Measurements from ENCODE around the gene N4BP3.
"Not testable (repeated sequence)": the region's sequence is repeated elsewhere in the genome, so short reads cannot be mapped to it uniquely, and the experiment has no call there.

The N4BP3 gene, protein sequence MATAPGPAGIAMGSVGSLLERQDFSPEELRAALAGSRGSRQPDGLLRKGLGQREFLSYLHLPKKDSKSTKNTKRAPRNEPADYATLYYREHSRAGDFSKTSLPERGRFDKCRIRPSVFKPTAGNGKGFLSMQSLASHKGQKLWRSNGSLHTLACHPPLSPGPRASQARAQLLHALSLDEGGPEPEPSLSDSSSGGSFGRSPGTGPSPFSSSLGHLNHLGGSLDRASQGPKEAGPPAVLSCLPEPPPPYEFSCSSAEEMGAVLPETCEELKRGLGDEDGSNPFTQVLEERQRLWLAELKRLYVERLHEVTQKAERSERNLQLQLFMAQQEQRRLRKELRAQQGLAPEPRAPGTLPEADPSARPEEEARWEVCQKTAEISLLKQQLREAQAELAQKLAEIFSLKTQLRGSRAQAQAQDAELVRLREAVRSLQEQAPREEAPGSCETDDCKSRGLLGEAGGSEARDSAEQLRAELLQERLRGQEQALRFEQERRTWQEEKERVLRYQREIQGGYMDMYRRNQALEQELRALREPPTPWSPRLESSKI

DNA sequence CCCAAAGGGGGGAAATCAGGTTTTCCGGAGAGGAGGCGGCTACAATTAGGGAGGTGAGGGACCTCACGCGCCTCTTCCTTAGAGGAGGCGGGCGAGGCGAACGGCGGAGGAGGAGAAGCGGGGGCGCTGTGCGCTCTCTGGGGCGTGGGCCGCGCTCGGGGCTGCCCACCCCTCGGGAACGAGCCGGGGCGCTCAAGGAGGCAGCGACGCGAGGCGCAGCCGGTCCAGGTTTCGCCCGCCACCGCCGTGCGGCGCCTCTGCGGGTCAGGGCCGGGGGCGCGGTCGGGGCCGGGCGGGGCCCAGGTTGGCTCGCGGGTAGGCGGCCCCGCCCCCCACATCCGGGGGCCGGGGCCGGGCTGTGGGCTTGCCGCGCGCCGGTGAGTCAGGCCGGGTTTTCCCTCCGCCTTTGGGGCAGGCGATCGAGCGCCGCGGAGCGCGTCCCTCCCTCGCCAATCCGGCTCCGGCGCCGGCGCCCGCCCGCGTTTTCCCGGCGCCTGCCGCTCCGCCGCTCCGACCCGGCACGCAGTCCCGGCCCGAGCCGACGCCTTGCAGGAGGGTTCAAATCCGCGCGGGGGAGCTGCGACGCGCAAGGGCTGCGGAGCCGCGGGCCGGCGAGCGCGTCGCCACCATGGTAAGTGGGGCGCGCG lies at the start of gene N4BP3:
N4BP3 (plus strand) TSS at position 392 of the 647 bp plus-strand sequence. CDS start 6,052 bp downstream, outside the sequence.
- Histone ChIP-seq H3K27me3 (ENCODE audit: insufficient read depth, low read length) (peaks cover 5% of the 10 kb centered on the region; the same call in 1 of the 2 replicates), H3K9ac (ENCODE audit: low read depth, low read length) (peak within 1 kb of the TSS; percentile 85; the same call in 1 of the 2 replicates), H3K9me3 (ENCODE audit: insufficient read depth, low read depth, low read length) (no peaks in the 10 kb centered on the region; the same call in 1 of the 2 replicates), H3K4me1 (ENCODE audit: insufficient read depth, low read length) (peaks cover 28% of the 10 kb centered on the region), H3K27ac (ENCODE audit: low read length) (peak within 1 kb of the TSS; percentile 57), H3K4me3 (ENCODE audit: low read length) (peak within 1 kb of the TSS; percentile 76), H3K36me3 (ENCODE audit: insufficient read depth, low read depth, low read length) (no peaks in the 10 kb centered on the region; the same call in 1 of the 2 replicates)

DNA sequence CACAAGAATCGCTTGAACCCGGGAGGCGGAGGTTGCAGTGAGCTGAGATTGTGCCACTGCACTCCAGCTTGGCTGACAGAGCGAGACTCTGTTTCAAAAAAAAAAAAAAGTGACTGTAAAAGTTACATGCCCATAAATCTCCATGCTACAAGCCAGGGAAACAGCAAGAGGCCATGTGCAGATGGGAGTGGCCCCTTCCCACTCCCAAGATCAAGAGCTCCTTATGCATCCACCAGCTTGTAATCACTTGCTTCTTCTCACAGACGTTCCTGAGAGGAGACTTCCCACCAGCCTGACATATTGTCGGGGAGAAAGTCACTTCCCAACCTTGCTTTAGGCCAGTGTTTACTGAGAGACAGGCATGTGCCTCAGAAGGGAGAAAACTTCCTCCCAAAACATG lies 45.6 kb upstream of the N4BP3 start:
- no peak overlapping the region for H3K9ac ChIP-seq (ENCODE audit: low read depth, low read length)
- no peaks in the 10 kb centered on the region for H3K36me3 ChIP-seq (ENCODE audit: insufficient read depth, low read depth, low read length)
- H3K4me1 ChIP-seq (ENCODE audit: insufficient read depth, low read length), result no peaks in the 10 kb centered on the region; the same call in 1 of the 2 replicates
- H3K9me3 ChIP-seq (ENCODE audit: insufficient read depth, low read depth, low read length), result no peaks in the 10 kb centered on the region
- no peak overlapping the region for H3K27ac ChIP-seq (ENCODE audit: low read length)
- H3K27me3 ChIP-seq (ENCODE audit: insufficient read depth, low read length), result no peaks in the 10 kb centered on the region; the same call in 1 of the 2 replicates
- H3K4me3 ChIP-seq (ENCODE audit: low read length), result no peak overlapping the region

DNA sequence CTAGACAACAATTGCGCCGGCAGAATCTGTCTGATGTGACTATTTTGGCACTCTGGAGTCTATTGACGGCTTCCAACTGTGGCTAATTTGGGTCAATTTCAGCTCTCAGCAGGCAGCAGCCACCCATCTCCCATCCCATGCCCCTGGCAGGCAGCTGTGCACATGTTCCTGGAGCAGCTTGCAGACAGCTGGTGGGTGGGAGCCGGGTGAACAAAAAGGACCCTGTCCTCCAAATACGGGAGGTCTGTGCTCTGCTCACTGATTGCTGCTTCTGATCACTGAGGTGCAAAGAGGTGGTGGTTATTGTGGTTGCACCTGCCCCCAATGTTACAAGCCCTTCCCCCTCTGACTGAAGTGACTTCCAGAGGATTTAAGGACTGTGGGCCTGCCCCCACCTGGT lies 45.0 kb upstream of the N4BP3 start:
- H3K9me3 ChIP-seq (ENCODE audit: insufficient read depth, low read depth, low read length), result no peaks in the 10 kb centered on the region
- no peak overlapping the region for H3K9ac ChIP-seq (ENCODE audit: low read depth, low read length)
- no peak overlapping the region for H3K4me3 ChIP-seq (ENCODE audit: low read length)
- H3K36me3 ChIP-seq (ENCODE audit: insufficient read depth, low read depth, low read length), result no peaks in the 10 kb centered on the region
- H3K27ac ChIP-seq (ENCODE audit: low read length), result no peak overlapping the region
- no peaks in the 10 kb centered on the region; the same call in 1 of the 2 replicates for H3K4me1 ChIP-seq (ENCODE audit: insufficient read depth, low read length)
- no peaks in the 10 kb centered on the region; the same call in 1 of the 2 replicates for H3K27me3 ChIP-seq (ENCODE audit: insufficient read depth, low read length)

DNA sequence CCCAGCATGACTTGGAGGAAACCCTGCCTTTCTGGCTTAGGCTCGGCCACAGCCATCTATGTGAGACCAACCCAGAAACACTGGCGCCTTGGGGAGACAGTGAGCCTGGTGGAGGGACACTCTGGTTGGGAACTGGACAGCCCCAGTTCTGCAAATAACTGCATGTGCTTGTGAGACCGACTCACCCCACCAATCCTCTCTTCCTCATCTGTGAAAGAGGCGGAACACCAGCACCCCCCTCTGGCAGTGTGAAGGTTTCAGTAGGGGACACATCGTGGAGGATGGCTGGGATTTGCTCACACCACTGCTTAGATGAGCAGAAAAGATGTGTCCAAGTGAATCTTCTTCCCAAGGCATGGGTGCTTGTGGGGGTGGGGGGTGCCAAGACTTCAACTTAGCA lies 43.4 kb upstream of the N4BP3 start:
- Histone ChIP-seq H3K9me3 (ENCODE audit: insufficient read depth, low read depth, low read length) (no peaks in the 10 kb centered on the region), H3K36me3 (ENCODE audit: insufficient read depth, low read depth, low read length) (no peaks in the 10 kb centered on the region), H3K27me3 (ENCODE audit: insufficient read depth, low read length) (peaks cover 7% of the 10 kb centered on the region), H3K4me1 (ENCODE audit: insufficient read depth, low read length) (no peaks in the 10 kb centered on the region; the same call in 1 of the 2 replicates), H3K9ac (ENCODE audit: low read depth, low read length) (no peak overlapping the region), H3K27ac (ENCODE audit: low read length) (no peak overlapping the region), H3K4me3 (ENCODE audit: low read length) (no peak overlapping the region)

DNA sequence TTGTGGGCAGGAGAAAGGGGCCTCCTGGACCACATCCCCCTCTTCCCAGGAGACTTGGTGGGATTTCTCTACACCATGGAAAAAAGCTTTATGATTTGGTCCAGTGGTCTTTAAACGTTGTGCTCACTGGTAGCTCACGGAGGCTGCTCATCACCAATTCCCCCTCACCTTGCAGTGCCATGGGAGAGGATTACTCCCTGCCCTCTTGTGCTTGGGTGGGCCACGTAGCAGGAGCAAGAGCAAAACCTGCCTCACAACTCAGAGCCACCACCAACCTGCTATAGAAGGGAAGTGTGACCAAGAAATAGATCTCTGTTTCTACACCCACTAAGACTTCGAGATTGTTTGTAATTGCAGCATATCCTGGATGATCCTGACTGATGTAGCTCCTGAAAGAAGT lies 42.2 kb upstream of the N4BP3 start:
- H3K9me3 ChIP-seq (ENCODE audit: insufficient read depth, low read depth, low read length), result no peaks in the 10 kb centered on the region
- no peak overlapping the region for H3K9ac ChIP-seq (ENCODE audit: low read depth, low read length)
- no peak overlapping the region for H3K4me3 ChIP-seq (ENCODE audit: low read length)
- H3K4me1 ChIP-seq (ENCODE audit: insufficient read depth, low read length), result no peaks in the 10 kb centered on the region; the same call in 1 of the 2 replicates
- no peaks in the 10 kb centered on the region for H3K36me3 ChIP-seq (ENCODE audit: insufficient read depth, low read depth, low read length)
- no peak overlapping the region for H3K27ac ChIP-seq (ENCODE audit: low read length)
- H3K27me3 ChIP-seq (ENCODE audit: insufficient read depth, low read length), result peaks cover 19% of the 10 kb centered on the region

DNA sequence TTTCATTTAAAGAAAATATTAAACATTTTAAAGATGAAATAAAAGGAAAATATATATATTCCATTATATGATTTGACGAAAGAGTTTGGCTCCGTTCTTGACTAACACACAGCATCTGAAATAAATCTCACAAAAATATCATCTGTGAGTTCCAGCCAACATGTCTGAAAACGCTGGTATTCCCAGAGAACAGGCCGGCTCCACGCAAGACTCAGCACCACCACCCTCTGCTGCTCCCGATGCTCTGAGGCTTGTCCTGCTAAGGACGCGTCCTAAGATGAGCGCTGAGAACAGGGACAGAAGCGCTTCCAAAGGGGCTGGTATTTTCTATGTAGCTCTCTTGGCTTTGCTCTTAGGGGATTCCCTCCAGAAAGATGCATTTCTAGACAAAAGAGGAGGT lies 40.6 kb upstream of the N4BP3 start:
- Histone ChIP-seq H3K36me3 (ENCODE audit: insufficient read depth, low read depth, low read length) (no peaks in the 10 kb centered on the region), H3K4me3 (ENCODE audit: low read length) (no peak overlapping the region), H3K27me3 (ENCODE audit: insufficient read depth, low read length) (peaks cover 19% of the 10 kb centered on the region), H3K9ac (ENCODE audit: low read depth, low read length) (no peak overlapping the region), H3K27ac (ENCODE audit: low read length) (no peak overlapping the region), H3K4me1 (ENCODE audit: insufficient read depth, low read length) (no peaks in the 10 kb centered on the region; the same call in 1 of the 2 replicates), H3K9me3 (ENCODE audit: insufficient read depth, low read depth, low read length) (no peaks in the 10 kb centered on the region)

DNA sequence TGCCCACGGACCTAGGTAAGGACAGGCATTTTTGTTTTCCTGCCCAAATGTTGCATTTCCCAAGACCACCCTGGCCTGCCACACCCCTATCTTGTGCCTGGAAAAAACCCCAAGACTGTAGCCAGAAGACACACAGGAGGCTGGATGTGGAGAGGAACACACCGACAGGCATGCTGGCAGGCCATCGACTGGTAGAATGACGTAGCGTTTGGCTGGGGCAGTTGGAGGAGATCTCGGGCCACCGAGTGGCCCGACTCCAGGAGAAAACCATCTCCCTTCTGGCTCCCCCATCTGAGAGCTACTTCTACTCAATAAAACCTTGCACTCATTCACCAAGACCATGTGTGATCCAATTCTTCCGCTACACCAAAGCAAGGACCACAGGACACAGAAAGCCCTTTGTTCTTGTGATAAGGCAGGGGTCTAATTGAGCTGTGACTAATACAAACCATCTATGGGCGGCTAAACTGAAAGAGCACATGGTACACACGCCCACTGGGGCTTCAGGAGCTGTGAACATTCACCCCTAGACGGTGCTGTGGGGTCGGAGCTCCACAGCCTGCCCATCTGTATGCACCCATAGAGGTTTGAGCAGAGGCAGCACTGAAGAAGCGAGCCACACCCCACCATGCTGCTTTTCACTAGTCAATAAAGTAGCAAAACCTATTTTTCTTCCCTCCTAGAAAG lies 38.9 kb upstream of the N4BP3 start:
- H3K9ac ChIP-seq (ENCODE audit: low read depth, low read length), result no peak overlapping the region
- H3K27me3 ChIP-seq (ENCODE audit: insufficient read depth, low read length), result peaks cover 19% of the 10 kb centered on the region
- no peak overlapping the region for H3K27ac ChIP-seq (ENCODE audit: low read length)
- no peaks in the 10 kb centered on the region for H3K36me3 ChIP-seq (ENCODE audit: insufficient read depth, low read depth, low read length)
- H3K9me3 ChIP-seq (ENCODE audit: insufficient read depth, low read depth, low read length), result no peaks in the 10 kb centered on the region
- H3K4me3 ChIP-seq (ENCODE audit: low read length), result no peak overlapping the region
- H3K4me1 ChIP-seq (ENCODE audit: insufficient read depth, low read length), result no peaks in the 10 kb centered on the region

DNA sequence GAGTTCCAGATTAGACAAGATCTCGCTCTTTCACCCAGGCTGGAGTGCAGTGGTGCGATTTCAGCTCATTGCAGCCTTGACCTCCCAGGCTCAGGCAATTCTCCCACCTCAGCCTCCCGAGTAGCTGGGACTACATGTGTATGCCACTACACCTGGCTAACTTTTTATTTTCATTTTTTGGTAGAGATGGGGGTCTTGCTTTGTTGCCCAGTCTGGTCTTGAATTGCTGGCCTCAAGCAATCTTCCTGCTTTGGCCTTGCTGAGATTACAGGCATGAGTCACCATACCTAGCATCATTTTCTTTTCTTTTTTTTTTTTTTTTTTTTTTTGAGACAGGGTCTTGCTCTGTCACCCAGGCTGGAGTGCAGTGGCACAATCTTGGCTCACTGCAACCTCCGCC lies 36.4 kb upstream of the N4BP3 start:
- not testable (repeated sequence) for H3K9me3 ChIP-seq (ENCODE audit: insufficient read depth, low read depth, low read length); H3K4me1 ChIP-seq (ENCODE audit: insufficient read depth, low read length); H3K27ac ChIP-seq (ENCODE audit: low read length); H3K36me3 ChIP-seq (ENCODE audit: insufficient read depth, low read depth, low read length); H3K9ac ChIP-seq (ENCODE audit: low read depth, low read length); H3K4me3 ChIP-seq (ENCODE audit: low read length)
- H3K27me3 ChIP-seq (ENCODE audit: insufficient read depth, low read length), result peaks cover 19% of the 10 kb centered on the region

DNA sequence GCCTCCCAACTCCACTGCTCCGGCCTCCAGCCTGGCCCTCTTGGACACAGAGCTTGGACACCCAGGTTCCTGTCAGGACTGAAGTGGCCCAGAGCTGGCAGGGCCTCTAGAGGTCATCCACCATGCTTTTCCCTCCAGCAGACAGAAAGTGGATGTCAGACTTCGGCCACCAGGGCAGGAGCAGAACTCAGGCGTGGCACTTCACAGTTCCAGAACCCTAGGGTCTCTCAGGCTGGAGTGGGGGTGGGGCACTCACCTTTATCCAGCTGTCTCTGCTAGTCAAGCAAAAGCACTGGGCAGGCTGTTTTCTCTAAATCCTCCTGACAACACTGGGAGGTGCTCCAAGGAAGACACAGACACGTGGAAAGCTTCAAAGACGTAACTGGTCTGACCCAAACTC lies 35.6 kb upstream of the N4BP3 start:
- H3K4me1 ChIP-seq (ENCODE audit: insufficient read depth, low read length), result no peaks in the 10 kb centered on the region
- H3K27me3 ChIP-seq (ENCODE audit: insufficient read depth, low read length), result peaks cover 19% of the 10 kb centered on the region
- H3K27ac ChIP-seq (ENCODE audit: low read length), result no peak overlapping the region
- H3K36me3 ChIP-seq (ENCODE audit: insufficient read depth, low read depth, low read length), result no peaks in the 10 kb centered on the region
- H3K9ac ChIP-seq (ENCODE audit: low read depth, low read length), result no peak overlapping the region
- no peaks in the 10 kb centered on the region for H3K9me3 ChIP-seq (ENCODE audit: insufficient read depth, low read depth, low read length)
- no peak overlapping the region for H3K4me3 ChIP-seq (ENCODE audit: low read length)

DNA sequence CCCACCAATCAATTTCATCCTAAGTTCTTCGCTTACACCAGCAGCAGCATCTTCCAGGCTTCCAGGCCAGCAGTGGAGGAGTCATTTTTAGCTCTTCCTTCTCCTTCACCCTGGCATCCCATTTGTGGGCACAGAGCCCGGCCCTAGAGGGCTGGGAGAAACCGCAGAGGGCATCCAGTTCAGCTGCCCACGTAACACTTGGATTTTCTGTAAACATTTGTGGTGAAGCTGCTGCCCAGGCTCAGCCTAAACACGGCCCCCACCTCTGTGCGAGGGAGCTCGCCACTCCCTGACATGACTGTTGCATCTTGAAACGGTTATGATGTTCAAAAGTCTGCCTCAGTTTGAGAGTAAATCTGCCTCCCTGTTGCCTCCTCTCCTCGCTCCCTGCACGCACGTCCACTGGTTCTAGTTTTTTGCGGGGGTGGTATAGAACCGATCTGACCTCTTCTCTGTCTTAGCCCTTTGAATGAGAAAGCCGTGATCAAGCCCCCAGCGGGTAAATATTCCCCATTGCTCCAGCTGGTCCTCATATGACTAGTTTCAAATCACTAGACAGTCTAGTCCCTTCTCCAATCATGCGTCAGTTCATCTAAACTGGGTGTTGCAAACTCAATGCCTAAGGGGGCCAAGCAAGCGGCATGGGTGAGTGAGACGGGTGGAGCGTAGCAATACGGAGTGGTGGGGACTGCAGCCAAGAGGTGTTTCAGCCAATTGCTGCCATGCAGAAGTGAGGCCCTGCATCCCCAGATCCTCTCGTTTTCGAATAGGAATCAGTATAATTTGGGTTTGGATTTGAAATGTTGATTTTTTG lies 34.9 kb upstream of the N4BP3 start:
- Histone ChIP-seq H3K9me3 (ENCODE audit: insufficient read depth, low read depth, low read length) (no peaks in the 10 kb centered on the region), H3K27ac (ENCODE audit: low read length) (no peak overlapping the region), H3K4me1 (ENCODE audit: insufficient read depth, low read length) (no peaks in the 10 kb centered on the region; the same call in 1 of the 2 replicates), H3K36me3 (ENCODE audit: insufficient read depth, low read depth, low read length) (no peaks in the 10 kb centered on the region), H3K27me3 (ENCODE audit: insufficient read depth, low read length) (peaks cover 19% of the 10 kb centered on the region), H3K4me3 (ENCODE audit: low read length) (no peak overlapping the region), H3K9ac (ENCODE audit: low read depth, low read length) (no peak overlapping the region)

DNA sequence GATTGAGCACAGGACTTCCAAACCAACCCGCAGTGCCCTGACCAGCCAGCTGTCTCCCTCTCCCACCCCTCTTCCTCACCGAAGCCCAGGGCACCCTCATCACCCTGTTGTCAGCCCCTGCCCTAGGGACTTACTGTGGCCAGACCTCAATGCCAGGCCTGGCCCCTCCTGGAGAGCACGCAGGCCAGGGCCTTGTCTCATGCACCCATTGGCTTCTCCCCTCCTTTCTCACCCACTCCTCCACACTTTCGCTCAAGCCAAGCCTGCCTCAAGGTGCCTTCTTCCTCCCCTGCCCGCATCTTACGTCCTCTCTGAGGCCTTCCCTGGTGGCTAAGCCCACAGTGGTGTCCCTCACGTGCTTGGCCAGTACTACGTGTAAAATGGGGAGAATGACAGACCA lies 33.3 kb upstream of the N4BP3 start:
- Histone ChIP-seq H3K27ac (ENCODE audit: low read length) (no peak overlapping the region), H3K9ac (ENCODE audit: low read depth, low read length) (no peak overlapping the region), H3K4me1 (ENCODE audit: insufficient read depth, low read length) (no peaks in the 10 kb centered on the region; the same call in 1 of the 2 replicates), H3K4me3 (ENCODE audit: low read length) (no peak overlapping the region), H3K36me3 (ENCODE audit: insufficient read depth, low read depth, low read length) (no peaks in the 10 kb centered on the region), H3K27me3 (ENCODE audit: insufficient read depth, low read length) (peaks cover 10% of the 10 kb centered on the region), H3K9me3 (ENCODE audit: insufficient read depth, low read depth, low read length) (no peaks in the 10 kb centered on the region)

Data from iPS-20b (cell line).